Vagina (tissue), 2 donors: ENCODE results near the gene PDYN.

Experiments
- POLR2A ChIP-seq, 2 donors: fragments of 450-650 bp; IDR thresholded peaks; one replicate each; pipeline ENCODE4 v1.6.1; 2017; ENCODE audit warnings: antibody characterized with exemption in 2 of 2, mild to moderate bottlenecking in 2 of 2, moderate library complexity in 2 of 2
- POLR2AphosphoS5 ChIP-seq, 2 donors: sonication (generic); formaldehyde crosslinking; IDR thresholded peaks; one replicate each; pipeline ENCODE4 v1.9.0; 2017; ENCODE audit warnings: antibody characterized with exemption in 2 of 2, mild to moderate bottlenecking in 2 of 2, low read depth in 1 of 2; ENCODE audit not compliant: insufficient read depth in 1 of 2
- TF ChIP-seq, protein P1 (sequence below), 3 experiments: fragments of 450-650 bp in 2 of 3; fragments of 200-600 bp in 1 of 3; sonication (generic) in 1 of 3; IDR thresholded peaks; one replicate each; pipeline ENCODE4 v1.5.1; 2017 to 2019; ENCODE audit warnings: antibody characterized with exemption in 3 of 3, mild to moderate bottlenecking in 2 of 3, moderate library complexity in 2 of 3

DNA sequence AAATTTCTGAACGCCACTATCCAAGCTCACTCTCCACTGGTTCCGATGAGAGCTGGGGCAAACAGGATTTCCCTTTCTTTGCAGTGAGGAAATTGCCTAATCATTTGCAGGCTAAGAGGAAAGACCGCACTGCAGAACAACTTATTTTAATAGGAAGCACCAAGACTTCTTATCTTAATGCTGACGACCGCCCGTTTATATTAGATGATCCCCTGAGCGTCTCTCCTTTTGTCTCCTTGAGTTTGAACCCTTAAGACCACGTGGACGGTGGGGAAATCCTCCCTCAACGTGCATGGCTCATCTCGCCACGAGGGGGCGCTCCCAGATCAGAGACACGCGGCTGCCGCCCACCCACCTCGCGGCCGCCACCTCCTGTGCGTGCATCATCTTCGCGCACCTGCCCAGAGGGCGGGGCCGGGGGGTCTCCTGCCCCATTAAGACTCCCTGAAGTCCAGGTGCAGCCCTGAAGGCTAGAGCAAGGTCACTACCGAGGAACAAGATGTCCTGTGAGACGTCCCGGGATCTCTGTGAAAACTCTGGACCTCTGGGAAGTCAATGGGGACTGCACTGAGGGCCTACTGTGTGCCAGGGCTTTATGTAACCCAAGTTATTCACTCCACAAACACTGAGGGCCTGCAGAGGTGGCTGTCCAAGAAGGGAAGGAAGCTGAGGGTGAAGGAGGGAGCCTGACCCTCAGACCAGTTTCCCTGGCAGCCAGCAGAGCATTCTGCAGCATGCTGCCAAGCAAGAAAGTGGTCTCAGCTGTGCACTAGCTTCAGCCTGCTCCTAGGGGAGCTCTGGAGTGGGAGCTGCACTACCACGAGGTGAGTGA lies 28.1 kb downstream of the PDYN start:
- TF ChIP-seq, protein P1, sequence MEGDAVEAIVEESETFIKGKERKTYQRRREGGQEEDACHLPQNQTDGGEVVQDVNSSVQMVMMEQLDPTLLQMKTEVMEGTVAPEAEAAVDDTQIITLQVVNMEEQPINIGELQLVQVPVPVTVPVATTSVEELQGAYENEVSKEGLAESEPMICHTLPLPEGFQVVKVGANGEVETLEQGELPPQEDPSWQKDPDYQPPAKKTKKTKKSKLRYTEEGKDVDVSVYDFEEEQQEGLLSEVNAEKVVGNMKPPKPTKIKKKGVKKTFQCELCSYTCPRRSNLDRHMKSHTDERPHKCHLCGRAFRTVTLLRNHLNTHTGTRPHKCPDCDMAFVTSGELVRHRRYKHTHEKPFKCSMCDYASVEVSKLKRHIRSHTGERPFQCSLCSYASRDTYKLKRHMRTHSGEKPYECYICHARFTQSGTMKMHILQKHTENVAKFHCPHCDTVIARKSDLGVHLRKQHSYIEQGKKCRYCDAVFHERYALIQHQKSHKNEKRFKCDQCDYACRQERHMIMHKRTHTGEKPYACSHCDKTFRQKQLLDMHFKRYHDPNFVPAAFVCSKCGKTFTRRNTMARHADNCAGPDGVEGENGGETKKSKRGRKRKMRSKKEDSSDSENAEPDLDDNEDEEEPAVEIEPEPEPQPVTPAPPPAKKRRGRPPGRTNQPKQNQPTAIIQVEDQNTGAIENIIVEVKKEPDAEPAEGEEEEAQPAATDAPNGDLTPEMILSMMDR (IDR thresholded peaks at IDR 0.05), result peak; percentile 56 to 93 (median 91)
- TF ChIP-seq POLR2AphosphoS5 (IDR thresholded peaks at IDR 0.05; ENCODE audit: insufficient read depth in 1 of 2, low read depth in 1 of 2), result peak; percentile 25 to 43
- no peak for TF ChIP-seq POLR2A (IDR thresholded peaks at IDR 0.05)
